Astrocyte of the cerebellum (primary cell): ENCODE measurements around the gene ZNF341.

Source experiments
- DNase-seq: peaks from one replicate; pipeline ENCODE4 v3.0.0-alpha.2; 2011; ENCODE audit warnings: low read depth
- H3K4me3 ChIP-seq: 2 replicates; pipeline ENCODE4 v1.5.1; 2011; ENCODE audit warnings: mild to moderate bottlenecking, low read depth, low read length, moderate library complexity
- CTCF ChIP-seq: IDR thresholded peaks from 2 replicates; pipeline ENCODE4 v1.5.1; 2012; ENCODE audit warnings: low read length, low read depth, moderate library complexity, mild to moderate bottlenecking; ENCODE audit errors: missing control alignments
- in situ Hi-C: cut with HindIII; loops from 2 replicates; pipeline ENCODE4 v1.10.0; 2017; ENCODE audit warnings: low sequenced_read_pairs

The ZNF341 gene

GRCh38 chr20:33729101-33729500, 2.7 kb upstream of the ZNF341 start:
- DNase-seq: no peak
- in situ Hi-C loops: no loop called here
- no peak for TF ChIP-seq CTCF
- H3K4me3 ChIP-seq: no peak overlapping the region

GRCh38 chr20:33730946-33731692, 677 bp upstream of the ZNF341 start:
- no peak for TF ChIP-seq CTCF
- DNase-seq: no peak
- peak overlapping the region; percentile 48 for H3K4me3 ChIP-seq
- in situ Hi-C loops: no loop called here

- peak overlapping the region; percentile 41 for H3K4me3 ChIP-seq
- DNase-seq: peak; percentile 13
- in situ Hi-C loops: no loop called here
- no peak for TF ChIP-seq CTCF
Observed at GRCh38 chr20:33732166-33732970, 572 bp downstream of the ZNF341 start.

DNA sequence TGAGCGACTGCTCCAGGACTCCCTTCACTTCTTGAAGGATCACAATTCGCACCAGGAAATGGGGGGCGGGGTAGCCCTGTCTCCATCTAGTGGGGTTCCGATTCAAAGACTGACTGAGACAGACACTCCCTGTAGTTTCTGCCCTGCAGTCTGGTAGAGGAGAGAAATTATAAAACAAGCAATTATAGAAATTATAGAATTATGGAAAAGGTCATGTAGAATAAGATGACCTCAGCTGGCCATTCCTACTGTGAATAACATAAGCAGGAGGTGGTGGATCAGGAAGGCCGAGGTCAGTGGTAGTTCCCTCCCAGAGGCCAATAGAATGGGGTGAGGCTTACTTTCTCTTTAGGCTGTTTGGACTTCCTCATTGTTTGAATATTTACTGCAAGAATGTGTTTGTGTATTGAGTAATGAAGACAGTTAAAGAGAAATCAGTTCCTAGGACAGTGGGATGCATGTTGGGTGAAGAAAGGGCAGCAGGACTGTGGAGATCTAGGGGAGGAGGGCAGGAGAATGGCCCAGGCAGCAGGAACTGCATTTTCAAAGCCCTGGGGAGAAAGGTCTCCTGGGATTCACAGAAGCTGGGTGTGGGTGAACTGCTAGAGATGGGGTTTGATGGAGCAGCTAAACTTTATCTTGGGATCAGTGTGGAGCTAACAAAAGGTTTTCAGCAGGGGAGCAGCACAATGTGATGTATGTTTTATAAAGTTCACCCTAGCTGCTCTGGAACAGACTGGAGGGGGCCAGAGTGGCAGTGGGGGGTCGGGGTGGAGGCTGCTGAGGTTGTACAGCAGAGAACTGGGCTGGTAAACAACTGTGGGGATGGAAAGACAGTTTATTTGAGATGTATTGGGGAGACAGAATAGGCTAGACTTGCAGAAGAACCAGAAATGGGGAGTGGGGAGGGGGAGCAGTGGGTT, 2.1 kb downstream of the ZNF341 start:
- H3K4me3 ChIP-seq: no peak overlapping the region
- TF ChIP-seq CTCF: no peak
- no peak for DNase-seq
- in situ Hi-C loops: no loop called here

DNA sequence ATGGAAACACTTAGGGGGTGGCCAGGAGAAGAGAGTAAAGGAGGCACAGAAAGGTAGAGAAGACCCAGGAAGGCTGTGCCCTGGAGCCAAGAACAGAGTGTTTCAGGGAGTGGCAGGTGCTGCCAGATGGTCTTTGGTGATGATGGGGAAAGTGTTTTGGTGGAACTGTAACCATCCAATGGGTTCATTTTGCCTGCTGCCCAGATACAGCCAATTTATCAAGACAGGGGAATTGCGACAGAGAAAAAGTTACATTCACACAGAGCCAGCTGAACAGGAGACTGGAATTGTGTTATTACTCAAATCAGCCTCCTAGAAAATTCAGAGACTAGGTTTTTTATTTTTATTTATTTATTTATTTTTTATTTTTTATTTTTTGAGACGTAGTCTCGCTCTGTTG, 5.2 kb downstream of the ZNF341 start:
- in situ Hi-C loops: no loop called here
- no peak for DNase-seq
- TF ChIP-seq CTCF: no peak
- H3K4me3 ChIP-seq: no peak overlapping the region

DNA sequence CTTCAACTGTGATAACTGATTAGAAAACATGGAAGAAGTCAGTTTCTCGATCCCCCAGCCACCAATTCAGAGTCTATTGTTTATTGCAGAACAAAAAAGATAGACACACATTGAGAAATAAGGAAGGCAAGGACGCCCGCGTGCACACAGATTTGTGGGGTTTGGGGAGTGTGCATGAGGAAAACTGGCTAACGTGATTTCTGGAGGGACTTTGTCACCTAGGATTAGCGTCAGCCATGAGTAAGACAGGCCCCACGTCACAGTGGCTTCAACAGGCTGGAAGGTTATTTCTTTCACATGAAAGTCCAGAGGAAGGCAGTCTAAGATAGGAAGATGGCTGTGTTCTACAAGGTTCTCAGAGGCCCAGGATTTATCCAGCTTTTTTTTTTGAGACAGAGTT, 7.7 kb downstream of the ZNF341 start:
- TF ChIP-seq CTCF: no peak
- DNase-seq: no peak
- in situ Hi-C loops: no loop called here
- no peak overlapping the region for H3K4me3 ChIP-seq
